Smooth muscle cell of the brain vasculature (primary cell): Measurements from ENCODE around the gene EMSY.
"Not testable (repeated sequence)": the region's sequence is repeated elsewhere in the genome, so short reads cannot be mapped to it uniquely, and the experiment has no call there.

Experiments
- DNase-seq: peaks from one replicate; pipeline ENCODE4 v3.0.0-alpha.2; 2012; ENCODE audit warnings: low read depth, low spot score

Gene EMSY

GRCh38 chr11:76592961-76593360, 148.1 kb downstream of the EMSY start:
- DNase-seq = no peak

- not testable (repeated sequence) for DNase-seq
Measured at GRCh38 chr11:76595091-76595490, 150.3 kb downstream of the EMSY start.

- DNase-seq = no peak
Measured at GRCh38 chr11:76596652-76597051, 151.8 kb downstream of the EMSY start.

- DNase-seq = no peak
Measured at GRCh38 chr11:76597533-76598425, 153.0 kb downstream of the EMSY start.

GRCh38 chr11:76598426-76598839, 153.6 kb downstream of the EMSY start:
- no peak for DNase-seq

- DNase-seq = no peak
Measured at GRCh38 chr11:76599041-76600013, 154.5 kb downstream of the EMSY start.

GRCh38 chr11:76600124-76600655, 155.4 kb downstream of the EMSY start:
- no peak for DNase-seq

GRCh38 chr11:76601272-76601671, 156.5 kb downstream of the EMSY start:
- no peak for DNase-seq

GRCh38 chr11:76601724-76602123, 156.9 kb downstream of the EMSY start:
- DNase-seq = no peak

- DNase-seq = no peak
Measured at GRCh38 chr11:76602431-76602861, 157.6 kb downstream of the EMSY start.
